ENCODE results near the gene UBALD2. TPM values are rescaled to one million over a fixed set of nuclear protein-coding genes. Genes with fewer than 3 reads are reported as not detected.
"Not testable (repeated sequence)": the region's sequence is repeated elsewhere in the genome, so short reads cannot be mapped to it uniquely, and the experiment has no call there.

The UBALD2 gene
- total RNA-seq, 1 experiment from 2014 or later = 11.8 TPM

DNA sequence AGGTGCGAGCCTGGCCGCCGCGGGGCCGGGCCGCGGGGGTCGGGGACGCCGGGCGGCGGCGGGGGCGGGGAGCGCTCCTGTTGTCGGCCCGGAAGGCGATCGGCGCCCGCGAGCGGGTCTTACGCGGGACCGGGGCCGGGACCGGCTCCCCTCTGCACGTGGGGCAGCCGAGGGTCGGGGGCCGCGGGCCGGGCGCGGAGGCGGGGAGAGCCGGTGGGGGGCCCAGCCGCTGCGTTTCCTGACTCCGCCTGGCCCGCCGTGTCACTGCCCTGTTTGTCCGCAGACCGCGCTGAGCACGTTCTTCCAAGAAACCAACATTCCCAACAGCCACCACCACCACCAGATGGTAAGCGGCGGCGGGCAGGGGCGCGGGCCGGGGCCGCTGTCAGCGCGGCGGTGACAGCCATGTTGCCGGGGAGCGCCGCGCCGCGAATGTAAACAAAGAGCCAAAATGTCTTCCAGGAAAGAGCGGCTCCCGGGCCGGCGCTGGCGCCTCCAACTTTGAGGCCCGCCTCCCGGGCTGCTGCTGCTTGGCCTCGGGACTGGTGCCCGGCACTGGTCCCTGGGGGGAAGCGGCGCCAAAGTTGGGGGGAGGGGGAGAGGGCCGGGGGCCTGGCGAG lies 586 bp downstream of the UBALD2 start:
- peak; percentile 45 for DNase-seq (ENCODE audit: low read depth)

DNA sequence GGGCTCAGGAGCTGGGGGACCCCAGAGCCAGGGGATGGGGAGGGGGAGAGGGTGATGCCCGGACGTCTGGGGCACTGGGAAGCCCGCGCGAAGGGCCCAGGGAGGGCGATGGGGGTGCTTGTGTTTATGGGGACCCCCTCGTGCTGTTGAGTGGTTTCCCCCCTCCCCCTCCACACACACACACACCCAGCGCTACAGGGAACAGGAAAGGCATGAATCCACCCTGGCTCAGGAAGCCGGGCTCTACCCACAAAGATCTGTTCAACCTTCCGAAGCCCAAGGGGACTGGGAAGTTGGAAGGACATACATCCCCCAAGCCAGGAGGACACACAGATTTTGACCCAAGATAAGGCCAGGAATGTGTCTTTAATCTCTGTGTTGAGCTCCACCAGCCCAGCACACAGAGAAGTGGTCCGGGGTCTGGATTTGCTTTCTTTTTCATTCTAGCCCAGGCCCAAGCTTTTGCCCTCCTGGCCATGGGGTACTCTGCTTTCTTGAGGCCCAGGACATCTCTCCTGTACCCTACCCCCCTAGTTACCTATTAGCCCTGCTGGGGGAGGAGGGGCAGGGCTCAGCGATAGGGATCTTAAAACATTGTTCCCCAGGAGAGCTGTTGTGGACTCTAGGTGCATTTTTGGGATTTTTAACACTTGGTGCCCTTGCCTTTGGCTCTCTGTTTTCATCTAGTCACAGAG lies 1.2 kb downstream of the UBALD2 start:
- DNase-seq (ENCODE audit: low read depth) = peak; percentile 46

DNA sequence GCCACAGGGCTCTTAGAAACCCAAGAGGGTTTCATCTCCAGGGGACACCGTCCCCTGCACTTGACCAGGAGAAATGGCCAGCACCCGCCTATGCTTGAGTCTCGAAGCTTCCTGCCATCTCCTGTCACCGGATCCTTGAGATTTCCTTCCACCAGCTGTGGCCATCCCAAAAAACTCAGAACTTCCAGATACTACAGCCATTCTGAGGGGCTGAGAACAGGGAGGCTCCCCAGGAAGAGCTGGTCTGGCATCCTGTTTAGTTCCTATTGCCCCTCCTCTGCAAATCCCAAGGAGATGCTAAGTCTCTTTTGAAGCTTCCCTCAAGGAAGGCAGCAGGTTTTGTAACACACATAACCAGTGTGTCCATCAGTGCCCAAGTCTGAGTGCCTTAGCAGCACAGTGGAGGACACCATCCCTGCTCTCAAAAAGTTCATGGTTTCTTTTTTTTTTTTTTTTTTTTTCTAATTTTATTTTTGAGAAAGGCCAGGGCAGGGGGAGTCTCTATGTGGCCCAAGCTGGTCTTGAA lies 2.0 kb downstream of the UBALD2 start:
- no peak for DNase-seq (ENCODE audit: low read depth)

DNA sequence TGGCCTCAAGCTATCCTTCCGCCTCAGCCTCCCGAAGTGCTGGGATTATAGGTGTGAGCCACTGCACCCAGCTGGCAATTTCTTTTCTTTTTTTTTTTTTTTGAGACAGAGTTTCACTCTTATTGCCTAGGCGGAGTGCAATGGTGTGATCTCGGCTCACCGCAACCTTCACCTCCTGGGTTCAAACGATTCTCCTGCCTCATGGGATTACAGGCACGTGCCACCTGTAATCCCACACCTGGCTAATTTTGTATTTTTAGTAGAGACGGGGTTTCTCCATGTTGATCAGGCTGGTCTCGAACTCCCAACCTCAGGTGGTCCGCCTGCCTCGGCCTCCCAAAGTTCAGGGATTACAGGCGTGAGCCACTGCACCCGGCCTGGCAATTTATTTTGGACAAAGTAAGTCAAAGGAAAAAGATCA lies 2.4 kb downstream of the UBALD2 start:
- not testable (repeated sequence) for DNase-seq (ENCODE audit: low read depth)

GRCh38 chr17:76268015-76268749 lies 3.0 kb downstream of the UBALD2 start:
- DNase-seq (ENCODE audit: low read depth) = no peak

GRCh38 chr17:76268991-76269981 lies 4.1 kb downstream of the UBALD2 start:
- no peak for DNase-seq (ENCODE audit: low read depth)

DNA sequence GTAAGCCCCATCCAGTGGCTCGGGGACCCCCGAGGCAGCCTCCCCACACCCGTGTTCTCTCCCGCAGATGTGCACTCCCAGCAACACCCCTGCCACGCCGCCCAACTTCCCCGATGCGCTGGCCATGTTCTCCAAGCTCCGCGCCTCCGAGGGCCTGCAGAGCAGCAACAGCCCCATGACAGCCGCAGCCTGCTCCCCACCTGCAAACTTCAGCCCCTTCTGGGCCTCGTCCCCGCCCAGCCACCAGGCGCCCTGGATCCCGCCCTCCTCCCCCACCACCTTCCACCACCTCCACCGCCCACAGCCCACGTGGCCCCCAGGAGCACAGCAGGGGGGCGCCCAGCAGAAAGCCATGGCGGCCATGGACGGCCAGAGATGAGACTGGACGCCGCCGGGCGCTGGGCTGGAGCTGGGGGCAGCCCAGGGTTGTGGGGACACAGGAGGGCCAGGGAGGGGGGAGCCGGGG lies 5.0 kb downstream of the UBALD2 start:
- DNase-seq (ENCODE audit: low read depth) = no peak

DNA sequence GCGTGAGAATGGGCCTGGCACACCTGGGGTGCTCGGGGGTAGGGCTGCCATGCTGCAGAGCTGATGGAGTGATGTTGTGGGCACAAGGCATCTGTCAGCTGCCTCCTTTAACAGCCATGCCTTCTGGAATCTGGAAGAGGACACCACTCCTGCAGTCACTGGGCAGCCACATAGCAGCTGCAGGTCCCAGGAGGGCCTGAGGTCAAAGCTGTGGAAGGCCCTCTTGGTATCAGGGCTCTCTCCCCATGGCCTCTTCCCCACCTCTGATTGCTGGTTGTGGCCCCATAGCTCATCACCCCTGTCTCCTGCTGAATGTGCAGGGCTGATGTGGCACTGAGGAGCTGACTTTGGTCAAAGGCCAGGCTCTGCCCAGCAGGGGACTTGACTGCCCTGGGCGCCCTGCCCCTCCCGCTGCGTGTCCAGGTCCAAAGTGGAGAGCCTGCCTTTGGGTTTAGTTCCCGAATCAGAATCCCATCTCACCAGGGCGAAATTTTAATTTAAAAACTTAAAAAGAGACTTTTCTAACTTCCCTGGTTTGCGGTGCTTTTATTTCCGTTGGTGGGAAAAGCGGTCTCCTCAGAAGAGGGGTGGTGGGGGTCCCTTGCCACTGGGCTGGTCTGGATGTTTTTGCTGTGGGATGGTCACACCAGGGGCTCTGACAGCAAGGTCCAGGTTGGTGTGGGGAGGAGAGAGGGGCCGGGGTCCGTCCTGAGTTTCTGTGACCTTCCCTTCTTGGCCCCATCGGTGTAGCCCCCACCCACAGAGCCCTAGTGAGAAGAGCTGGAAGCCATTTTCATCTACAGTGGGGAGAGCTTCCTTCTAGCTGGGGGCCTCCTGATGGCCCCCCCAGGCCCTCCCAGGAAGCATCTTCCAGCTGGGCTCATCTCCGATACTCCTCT lies 5.9 kb downstream of the UBALD2 start:
- DNase-seq (ENCODE audit: low read depth) = no peak

DNA sequence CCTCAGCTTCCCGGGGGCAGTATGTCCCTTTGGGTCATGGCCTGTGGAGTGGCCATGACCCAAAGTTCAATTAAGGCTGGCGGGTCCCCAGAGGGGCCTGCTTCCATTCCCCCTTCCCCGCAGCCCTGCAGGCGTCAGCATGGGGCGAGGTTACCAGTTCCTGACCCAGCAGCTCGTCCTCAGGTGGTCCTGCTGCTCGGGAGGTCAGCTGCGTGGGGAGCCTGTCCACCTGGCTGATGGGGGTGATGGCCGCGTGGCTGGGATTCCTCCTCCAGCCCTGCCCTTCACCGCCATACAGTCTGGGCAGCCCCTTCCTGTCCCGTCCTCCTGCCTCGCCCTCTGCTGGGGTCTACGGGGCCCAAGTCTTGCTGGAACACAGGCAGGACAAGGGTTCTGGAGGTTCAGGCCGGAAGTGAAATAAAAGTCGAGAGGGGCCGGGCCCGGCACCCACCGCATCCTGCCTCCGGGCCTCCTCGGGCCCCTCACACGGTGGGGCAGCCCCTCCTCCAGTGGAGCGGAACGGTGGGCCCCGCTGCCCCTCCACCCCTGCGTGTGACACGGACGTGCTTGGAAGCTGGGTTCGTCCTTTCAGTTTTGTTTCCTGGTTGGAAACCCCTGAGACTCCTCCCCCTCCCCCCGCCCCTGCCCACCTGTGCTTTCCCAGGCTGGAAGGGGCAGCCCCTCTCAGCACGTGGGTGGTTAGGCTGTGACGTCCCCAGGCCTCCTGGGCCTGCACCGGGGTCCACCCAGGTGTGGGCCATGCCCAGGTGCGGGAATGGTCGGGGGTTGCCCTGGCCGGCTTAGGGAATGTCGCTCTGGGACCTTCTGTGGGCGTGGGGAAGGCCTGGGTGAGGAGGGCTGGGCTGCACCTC lies 6.8 kb downstream of the UBALD2 start:
- DNase-seq (ENCODE audit: low read depth) = no peak

GRCh38 chr17:76272541-76273444 lies 7.6 kb downstream of the UBALD2 start:
- DNase-seq (ENCODE audit: low read depth) = no peak

DNA sequence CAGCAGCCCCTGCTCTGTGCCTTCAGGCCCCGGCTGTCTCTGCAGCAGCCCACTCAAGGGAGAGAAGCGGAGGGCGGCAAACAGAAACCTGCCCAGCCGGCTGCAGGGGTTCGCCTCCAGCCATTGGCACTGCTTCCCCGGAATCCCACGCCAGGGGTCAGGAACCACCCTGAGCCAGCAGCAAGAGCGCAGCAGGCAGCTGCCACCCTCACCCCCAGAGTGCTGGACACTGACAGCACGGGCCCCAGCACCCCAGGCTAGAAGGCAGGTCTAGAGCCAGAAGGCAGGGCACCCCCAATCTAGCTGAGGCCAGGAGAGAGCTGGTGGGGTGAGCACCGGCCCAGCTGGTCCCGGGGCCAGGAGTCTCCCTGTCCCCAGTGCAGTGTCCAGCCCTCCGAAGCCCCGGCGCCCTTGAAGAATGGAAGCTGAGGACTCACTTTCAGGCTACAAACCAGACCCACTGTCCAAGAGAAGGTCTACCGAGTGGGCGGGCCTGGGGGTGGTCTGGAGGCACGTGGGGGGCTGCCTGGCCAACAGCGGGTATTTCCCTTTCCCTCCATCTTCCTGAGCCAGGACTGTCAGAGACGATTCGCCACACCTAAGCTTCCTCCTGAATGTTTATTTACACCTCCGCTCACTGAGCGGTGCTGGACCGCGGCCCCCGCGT lies 8.4 kb downstream of the UBALD2 start:
- DNase-seq (ENCODE audit: low read depth) = no peak

GRCh38 chr17:76274112-76274956 lies 9.2 kb downstream of the UBALD2 start:
- no peak for DNase-seq (ENCODE audit: low read depth)

- no peak for DNase-seq (ENCODE audit: low read depth)
These were observed 10.4 kb downstream of the UBALD2 start for GRCh38 chr17:76275382-76276068.

DNA sequence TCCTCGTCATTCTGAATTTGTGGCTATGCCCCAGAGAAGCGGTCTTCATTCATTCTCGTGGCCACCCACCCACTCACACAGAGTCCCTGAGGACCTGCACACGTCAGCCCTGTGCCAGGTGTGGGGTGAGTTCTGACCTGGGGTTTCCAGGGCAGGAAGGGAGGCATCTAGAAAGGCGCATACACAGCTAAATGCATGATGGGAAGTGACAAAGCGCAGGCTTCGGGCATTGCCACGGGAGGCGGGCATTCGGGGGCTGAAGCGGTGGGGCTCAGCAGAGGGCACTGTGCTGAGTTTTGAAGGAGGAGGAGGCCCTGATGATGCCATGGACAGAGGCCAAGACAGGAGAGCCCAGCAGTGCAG lies 10.9 kb downstream of the UBALD2 start:
- DNase-seq (ENCODE audit: low read depth) = no peak

GRCh38 chr17:76276461-76277299 lies 11.5 kb downstream of the UBALD2 start:
- DNase-seq (ENCODE audit: low read depth) = peak; percentile 93

Measured in M059J (cell line).